Mammary epithelial cell (primary cell): Measurements from ENCODE around the gene SDK1.

ENCODE experiments used
- EZH2 ChIP-seq: IDR thresholded peaks from 2 replicates; pipeline ENCODE4 v1.6.1; 2012; ENCODE audit warnings: low read length, inconsistent platforms, borderline replicate concordance
- TF ChIP-seq, protein P1 (sequence below), 2 donors: IDR thresholded peaks in 1 of 2; conservative IDR thresholded peaks in 1 of 2; 2 replicates each; pipeline ENCODE4 v1.5.1; 2011 to 2012; ENCODE audit warnings: inconsistent platforms in 2 of 2, low read length in 2 of 2, mild to moderate bottlenecking in 2 of 2, control low read depth in 1 of 2, low read depth in 1 of 2; ENCODE audit not compliant: insufficient read depth in 1 of 2; ENCODE audit errors: extremely low read depth in 1 of 2

DNA sequence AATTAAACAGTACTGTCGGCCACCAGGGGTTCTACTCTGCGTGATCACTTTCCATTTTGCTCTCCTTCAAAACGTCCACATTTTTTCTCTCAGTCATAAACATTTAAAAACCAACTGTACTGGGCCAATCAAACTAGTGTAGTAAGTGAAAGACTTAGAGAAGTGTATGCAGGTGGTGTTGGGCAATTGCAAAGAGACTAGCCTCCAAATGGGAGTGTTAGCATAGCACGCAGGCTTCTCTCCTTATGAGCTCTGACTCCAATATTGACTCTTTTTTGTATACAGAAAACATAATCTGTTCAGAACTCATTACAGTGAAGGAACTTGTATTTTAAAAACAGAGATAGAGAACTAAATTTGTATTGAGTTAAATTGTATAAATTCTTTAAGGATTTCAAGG lies 150.6 kb downstream of the SDK1 start:
- TF ChIP-seq, protein P1, sequence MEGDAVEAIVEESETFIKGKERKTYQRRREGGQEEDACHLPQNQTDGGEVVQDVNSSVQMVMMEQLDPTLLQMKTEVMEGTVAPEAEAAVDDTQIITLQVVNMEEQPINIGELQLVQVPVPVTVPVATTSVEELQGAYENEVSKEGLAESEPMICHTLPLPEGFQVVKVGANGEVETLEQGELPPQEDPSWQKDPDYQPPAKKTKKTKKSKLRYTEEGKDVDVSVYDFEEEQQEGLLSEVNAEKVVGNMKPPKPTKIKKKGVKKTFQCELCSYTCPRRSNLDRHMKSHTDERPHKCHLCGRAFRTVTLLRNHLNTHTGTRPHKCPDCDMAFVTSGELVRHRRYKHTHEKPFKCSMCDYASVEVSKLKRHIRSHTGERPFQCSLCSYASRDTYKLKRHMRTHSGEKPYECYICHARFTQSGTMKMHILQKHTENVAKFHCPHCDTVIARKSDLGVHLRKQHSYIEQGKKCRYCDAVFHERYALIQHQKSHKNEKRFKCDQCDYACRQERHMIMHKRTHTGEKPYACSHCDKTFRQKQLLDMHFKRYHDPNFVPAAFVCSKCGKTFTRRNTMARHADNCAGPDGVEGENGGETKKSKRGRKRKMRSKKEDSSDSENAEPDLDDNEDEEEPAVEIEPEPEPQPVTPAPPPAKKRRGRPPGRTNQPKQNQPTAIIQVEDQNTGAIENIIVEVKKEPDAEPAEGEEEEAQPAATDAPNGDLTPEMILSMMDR (conservative IDR thresholded peaks at IDR 0.05 in 1 of 2, IDR thresholded peaks at IDR 0.05 in 1 of 2; ENCODE audit: extremely low read depth in 1 of 2, insufficient read depth in 1 of 2, low read depth in 1 of 2, low read length in 2 of 2), result no peak
- no peak for TF ChIP-seq EZH2
